ENCODE data around the gene INA.

Gene INA

DNA sequence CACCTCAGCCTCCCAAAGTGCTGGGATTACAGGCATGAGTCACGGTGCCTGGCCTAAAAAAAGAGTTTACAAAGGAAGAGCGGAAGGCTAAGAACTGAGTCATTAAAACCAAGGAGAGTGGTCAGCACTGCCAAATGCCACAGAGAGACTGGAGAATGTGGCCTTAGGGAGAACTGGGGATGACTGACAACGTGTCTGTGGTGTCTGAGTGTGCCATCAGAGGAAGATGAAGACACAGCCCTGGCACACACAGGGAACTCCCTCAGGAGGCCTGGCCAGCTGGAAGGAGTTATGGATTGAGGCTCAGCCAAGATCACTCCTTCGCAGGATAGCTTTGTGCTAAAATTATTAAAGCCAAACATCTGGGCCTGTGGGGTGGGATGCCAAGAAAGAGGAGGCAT is 3.9 kb upstream of the INA start:
- no peak for DNase-seq (ENCODE audit: low read depth, low spot score)

DNA sequence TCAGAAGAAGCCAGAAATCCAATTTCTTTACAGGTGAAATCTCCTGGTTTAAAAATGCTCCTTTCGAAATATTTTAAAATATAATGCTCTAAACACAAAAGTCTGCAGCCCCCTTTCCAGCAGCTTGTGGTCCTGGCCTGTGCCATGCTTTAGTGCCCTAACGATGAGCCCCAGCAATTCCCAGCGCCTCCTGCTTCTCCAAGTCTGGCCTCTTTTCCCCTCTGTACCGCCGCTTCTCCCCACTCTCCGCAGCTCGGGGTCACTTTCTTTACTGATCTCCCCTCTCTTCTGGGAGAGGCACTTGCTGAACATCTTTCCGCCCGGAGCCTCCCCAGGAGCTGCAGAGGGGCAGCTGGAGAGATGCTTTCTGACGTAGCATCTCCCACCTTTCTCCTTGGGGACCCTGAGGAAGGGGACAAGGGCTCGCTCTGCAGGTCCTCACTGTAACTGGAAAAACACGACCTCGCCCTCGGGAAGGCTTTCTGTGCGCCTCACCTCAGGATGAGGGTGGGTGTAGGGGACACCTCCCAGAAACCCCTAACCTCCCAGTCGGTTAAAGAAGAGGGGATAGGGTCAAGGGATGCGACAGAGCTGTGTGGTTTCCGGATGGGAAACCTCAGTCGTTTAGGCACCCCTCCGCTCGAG is 565 bp upstream of the INA start:
- DNase-seq (ENCODE audit: low read depth, low spot score) = no peak

DNA sequence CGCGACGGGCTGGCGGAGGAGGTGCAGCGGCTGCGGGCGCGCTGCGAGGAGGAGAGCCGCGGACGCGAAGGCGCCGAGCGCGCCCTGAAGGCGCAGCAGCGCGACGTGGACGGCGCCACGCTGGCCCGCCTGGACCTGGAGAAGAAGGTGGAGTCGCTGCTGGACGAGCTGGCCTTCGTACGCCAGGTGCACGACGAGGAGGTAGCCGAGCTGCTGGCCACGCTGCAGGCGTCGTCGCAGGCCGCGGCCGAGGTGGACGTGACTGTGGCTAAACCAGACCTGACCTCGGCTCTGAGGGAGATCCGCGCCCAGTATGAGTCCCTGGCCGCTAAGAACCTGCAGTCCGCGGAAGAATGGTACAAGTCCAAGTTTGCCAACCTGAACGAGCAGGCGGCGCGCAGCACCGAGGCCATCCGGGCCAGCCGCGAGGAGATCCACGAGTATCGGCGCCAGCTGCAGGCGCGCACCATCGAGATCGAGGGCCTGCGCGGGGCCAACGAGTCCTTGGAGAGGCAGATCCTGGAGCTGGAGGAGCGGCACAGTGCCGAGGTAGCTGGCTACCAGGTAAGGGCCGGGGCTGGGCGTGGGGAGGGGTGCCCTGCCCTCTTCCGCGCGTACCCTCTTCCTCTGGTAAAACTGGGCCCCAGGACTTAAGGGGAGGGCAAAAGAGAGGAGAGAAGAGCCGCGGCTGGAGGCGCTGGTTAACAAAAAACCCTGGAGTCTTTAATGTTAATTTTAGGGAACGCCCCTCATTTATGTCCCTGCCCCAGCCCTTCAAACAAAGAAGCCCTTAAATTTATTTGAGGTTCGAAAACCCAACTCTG is 987 bp downstream of the INA start:
- DNase-seq (ENCODE audit: low read depth, low spot score) = no peak

DNA sequence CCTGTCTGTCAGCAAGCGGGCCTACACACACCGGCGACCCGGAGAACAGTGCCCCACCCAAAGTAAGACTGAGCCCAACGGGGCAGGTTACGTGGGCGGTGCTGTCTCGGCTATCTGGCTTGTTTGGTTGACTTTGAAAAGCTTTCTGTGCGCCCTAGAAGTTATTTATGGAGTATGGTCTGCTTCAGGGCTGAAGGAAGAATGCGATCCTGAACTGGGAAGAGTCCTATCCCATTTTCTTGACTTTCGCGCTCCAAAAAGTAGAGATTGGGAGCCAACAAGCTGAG is 1.5 kb downstream of the INA start:
- DNase-seq (ENCODE audit: low read depth, low spot score) = no peak

DNA sequence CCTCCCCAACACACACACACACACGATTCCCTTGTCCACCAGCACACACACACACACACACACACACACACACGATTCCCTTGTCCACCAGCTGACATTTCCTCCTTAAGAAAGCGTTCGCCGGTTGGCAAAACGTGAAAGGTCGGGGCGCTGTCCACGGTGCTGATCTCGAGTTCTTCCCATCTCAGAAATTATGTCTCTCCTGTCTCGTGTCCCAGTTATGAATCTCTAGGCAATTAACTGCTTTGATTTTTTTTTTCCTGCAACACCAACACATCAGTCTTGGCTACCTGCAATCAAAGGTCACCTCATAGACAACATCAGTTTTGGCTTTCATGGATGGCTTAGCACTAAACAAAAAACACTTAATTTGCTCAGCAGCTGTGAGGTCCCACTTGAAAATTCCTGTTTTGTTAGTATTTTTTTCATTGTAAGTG is 1.9 kb downstream of the INA start:
- DNase-seq (ENCODE audit: low read depth, low spot score) = no peak

DNA sequence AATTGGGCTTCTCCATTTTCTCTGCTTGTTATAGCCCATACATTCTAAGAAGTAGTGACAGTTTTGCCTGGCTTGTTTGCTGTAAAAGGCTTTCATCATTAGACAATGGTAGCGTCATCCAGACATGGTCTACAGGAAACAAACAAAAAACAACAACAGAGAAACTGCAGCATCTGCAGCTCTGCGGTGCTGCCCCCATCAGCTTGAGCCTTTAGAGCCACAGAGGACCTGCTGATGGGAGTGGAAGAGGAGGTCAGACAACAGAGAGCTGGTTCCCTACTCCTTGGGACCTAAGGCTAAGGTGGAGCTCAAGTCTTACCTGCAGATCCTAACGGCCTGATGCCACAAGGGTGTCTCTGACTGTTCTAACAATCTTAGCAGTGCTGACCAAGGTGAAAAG is 3.1 kb downstream of the INA start:
- DNase-seq (ENCODE audit: low read depth, low spot score) = no peak

DNA sequence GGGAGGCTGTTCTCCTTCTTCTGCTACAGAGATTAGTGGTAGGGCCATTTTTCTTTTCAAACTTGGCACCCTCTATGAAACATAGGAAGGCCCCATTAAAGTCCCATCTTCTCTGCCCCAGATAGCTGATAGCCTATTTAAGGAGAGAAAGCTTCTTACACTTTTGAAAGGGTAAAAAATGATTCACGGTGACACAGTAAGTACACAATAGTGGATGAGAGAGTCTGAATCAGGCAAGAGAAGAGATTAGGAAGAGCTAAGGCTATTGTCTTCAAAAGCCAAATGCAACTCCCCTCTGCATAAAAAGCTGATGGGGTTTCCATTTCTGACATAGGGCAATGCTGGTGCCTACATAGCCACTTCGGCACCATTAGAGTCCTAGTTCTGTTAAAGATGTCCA is 3.6 kb downstream of the INA start:
- no peak for DNase-seq (ENCODE audit: low read depth, low spot score)

DNA sequence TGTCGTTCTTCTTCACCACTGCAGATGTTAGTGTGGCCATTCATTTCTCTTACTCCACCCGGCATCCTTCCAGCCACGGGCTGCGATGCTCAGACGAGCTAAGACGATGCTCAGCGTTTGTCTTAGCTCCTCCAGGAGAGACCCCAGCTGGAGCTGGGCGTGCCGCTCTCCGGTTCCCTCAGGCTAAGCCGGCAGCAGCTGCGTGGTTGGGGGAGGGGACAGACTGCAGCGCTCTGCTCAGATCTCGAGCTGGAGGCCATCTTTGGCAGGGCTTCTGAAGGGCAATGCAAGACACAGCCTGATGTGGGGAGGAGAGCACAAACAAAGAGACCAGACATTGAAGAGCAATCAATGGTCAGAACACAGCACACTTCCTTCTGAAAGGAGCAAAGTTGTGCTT is 4.8 kb downstream of the INA start:
- DNase-seq (ENCODE audit: low read depth, low spot score) = no peak

DNA sequence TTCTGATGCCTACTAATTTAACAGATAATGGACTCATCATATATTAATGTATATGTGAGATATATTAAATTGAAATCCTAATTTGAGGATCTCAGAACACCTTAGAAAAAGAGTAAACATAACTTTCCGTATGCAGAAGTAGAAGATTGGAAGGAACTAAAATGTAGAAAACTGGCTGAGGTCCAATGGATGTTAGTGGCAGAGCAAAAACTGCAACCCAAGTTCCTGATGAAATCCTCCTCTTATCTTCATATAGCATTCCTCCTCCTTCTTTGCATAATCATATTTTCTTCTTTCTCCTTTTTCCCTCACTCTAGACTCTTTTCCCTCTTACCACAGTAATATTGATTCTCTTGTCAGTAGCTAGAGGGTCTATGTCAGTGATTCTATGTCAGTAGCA is 6.0 kb downstream of the INA start:
- DNase-seq (ENCODE audit: low read depth, low spot score) = no peak

DNA sequence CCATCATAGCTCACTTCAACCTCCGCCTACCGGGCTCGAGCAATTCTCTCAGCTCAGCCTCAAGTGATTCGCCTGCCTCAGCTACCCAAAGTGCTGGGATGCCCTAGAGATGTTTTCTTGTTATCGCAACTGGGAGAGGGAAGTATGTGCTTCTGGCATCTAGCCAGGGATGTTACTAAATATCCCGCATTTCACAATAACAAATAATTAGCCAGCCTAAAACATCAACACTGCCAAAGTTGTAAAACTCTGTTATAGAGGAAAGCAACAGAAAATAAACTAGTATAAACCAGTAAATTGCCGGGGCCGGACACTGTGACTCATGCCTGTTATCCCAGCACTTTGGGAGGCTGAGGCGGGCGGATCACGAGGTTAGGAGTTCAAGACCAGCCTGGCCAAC is 7.2 kb downstream of the INA start:
- DNase-seq (ENCODE audit: low read depth, low spot score) = no peak

DNA sequence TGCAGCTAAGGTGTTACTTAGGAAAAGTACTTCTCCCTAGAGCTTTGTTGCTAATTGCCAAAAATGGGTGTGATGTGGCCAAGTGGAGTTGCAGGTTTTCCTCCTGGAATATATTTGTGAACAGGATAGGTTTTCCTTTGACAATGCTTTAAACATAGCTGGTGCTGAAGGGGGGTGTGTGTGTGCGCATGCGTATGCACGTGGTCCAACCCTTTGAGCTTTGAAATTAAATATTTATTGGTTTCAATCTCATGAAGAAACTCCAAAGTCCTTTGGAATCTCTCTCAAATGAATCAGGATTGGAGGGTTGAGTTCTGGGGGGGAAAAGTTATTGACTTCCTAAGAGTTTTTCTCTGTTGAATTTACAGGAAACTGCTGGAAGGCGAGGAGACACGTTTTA is 11.1 kb downstream of the INA start:
- no peak for DNase-seq (ENCODE audit: low read depth, low spot score)

DNA sequence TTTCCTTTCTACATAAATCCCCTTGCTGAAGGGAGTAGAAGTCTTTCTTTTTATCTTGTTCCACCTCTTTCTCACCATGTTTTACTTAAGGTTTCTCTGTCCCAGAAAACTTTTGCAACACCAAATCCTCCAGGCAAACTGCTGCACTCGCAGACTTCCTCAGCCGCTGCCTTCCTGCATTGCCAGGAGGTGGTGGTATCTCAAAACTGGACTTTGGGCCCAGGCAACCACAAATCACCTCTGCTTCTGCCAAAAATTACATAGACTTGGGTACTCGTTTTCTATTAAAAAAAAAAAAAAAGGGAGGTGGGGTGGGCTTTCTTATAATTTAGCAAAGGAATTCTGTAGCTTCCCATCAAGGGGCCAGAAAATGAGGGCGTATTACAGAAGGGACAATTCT is 14.7 kb downstream of the INA start:
- no peak for DNase-seq (ENCODE audit: low read depth, low spot score)

DNA sequence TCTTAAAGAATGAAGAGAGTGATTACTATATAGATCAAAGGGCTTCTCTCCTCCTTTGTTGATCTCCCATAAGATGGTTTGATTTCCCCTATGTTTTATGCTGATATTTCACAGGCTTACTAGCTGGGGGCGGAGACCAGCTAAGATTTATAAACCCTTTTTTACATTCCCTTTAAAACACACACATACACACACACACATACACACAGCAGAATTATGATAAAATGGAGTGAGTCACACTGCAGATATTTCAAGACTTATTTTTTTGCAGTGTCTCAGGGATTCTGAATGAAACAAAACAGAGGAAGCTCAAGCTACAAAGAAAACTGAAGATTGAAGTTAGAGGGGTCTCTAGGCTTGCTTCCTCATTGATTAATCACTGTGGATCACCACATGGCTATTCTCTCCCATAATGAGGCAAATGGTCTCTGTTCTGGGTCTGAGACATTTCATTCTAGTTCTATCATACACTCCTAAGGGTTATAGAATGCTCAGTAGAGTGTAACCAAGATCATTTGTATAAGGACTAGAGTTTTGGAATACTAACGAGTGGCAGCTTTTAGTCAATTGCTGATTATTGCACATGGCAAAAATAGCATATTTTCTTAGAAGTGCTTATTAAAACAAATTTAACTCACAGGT is 18.6 kb downstream of the INA start:
- DNase-seq (ENCODE audit: low read depth, low spot score) = no peak

DNA sequence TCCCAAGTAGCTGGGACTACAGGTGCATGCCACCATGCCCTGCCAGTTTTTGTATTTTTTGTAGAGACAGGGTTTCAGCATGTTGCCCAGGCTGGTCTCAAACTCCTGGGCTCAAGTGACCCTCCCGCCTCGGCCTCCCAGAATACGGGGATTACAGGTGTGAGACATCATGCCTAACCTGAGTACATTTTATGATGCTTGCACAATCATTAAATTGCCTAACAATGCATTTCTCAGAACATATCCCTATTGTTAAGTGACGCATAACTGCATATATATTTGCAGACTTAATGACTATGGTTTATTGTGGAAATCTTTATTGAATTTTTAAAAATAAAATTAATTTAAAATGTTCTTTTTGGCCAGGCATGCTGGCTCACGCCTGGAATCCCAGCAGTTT is 30.7 kb downstream of the INA start:
- no peak for DNase-seq (ENCODE audit: low read depth, low spot score)

DNA sequence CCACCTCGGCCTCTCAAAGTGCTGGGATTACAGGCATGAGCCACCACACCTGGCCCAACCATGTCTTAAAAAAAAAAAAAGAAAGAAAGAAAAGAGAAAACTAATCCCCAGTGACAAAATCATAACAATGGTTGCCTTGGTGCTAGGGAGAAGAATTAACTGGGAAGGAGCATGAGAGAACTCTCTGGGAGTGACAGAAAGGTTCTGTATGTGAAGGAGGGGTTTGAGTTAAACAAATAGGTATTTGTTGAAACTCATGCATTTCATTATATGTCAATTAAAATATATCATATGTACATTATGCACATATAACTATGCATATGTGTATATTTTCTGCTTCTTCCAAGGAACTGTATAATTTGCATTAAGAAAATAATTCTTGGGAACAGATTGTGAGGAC is 33.3 kb downstream of the INA start:
- DNase-seq (ENCODE audit: low read depth, low spot score) = no peak

DNA sequence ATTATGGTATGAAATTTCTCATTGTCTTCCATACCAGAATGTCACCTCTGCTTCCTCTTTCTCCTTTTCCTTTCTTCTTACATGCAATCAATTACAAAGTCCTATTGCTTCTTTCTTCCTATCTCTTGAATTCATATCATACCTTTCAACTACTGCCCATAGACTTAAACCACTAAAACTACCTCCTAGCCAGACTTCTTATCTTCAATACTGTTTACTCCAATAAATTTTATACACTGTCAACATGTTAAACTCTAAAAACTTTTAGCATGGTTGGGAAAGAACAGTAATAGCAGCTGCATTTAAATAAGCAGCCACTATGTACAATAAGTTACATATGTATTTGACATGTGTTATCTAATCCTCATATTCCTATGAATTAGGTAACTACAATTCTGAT is 39.1 kb downstream of the INA start:
- no peak for DNase-seq (ENCODE audit: low read depth, low spot score)

DNA sequence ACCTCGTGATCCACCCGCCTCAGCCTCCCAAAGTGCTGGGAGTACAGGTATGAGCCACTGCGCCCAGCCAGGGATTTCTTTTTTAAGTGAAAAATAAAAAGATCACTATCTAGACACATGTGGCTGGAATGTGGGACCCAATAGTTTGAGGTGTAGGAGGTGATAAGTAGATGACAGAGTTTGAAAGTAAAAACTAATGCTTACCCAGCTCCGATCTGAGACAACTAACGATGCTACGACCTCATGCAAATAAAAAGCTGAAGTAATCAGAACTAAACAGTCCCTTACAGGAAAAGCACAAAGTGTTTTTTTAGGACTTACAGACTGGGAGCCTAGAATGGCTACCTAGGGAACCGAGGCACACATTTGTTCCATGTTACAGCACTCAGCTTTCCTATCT is 51.0 kb downstream of the INA start:
- DNase-seq (ENCODE audit: low read depth, low spot score) = no peak

DNA sequence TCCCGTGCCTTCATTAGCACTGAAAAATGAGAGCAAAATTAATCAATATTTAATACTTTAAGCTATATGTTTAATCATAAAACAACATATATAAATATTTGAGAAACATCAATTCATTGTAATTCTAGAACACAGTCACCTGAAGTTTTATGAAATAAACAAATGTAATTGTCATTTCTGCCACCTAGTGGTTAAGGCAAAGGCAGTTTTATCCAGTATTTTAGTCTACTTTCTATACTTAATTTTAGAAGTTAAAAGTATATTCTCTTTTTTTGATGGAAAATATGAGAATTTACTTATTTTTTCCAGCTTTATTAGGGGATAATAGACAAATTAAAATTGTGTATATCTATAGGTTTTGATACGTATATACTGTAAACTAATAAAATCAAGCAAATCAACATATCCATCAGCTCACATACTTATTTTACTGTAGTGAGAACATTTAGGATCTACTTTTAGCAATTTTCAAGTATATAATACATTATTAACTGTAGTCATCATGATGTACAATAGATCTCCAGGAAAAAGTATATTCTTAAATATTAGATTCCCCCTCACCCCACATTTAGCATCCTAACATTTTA is 57.1 kb downstream of the INA start:
- DNase-seq (ENCODE audit: low read depth, low spot score) = no peak

DNA sequence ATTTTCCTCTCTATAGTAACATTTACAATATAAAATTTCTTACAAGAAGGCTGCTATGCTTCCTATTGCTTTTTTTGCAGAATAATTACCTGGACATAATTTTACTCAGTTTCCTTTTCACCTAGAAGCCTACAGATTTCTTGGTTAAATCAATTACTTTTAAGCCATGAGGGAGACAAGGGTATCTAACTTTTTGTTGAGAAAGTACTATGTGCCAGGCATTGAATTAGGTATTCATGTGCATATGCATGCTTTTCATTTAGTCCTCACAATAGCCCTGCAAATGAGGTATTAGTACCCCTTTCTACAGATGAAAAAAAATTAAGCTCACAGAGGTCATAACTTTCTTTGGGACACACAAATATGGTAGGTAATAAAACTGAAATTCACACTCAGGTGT is 57.6 kb downstream of the INA start:
- no peak for DNase-seq (ENCODE audit: low read depth, low spot score)

DNA sequence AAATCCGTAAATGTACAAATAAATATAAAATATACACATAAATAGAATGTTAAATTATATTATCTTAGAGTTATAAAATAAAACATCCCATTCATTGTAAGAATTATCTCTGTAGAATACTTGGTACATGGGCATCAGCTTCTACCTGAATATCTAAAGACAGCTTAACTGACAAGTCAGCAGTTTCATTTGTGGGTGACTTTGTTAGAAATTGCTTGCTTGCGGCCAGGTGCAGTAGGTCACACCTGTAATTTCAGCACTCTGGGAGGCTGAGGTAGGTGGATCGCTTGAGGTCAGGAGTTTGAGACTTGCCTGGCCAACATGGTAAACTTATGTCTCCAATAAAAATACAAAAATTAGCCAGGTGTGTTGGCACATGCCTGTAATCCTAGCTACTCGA is 59.4 kb downstream of the INA start:
- DNase-seq (ENCODE audit: low read depth, low spot score) = no peak

Measured in activated CD4-positive, CD25-positive, alpha-beta regulatory T cell treated with anti-CD3 and anti-CD28 coated beads, Interleukin-2, amount 50 U/mL, for 16 hours (primary cell).